Stimulated activated CD4-positive, alpha-beta T cell treated with anti-CD3 and anti-CD28 coated beads, TNF-alpha, amount 100 ng/mL, for 48 hours (primary cell): ENCODE results near the gene RPGRIP1.
"Not testable (repeated sequence)": the region's sequence is repeated elsewhere in the genome, so short reads cannot be mapped to it uniquely, and the experiment has no call there.

Experiments
- DNase-seq, 3 donors: peaks; one replicate each; pipeline ENCODE4 v3.0.0-alpha.2; 2020; ENCODE audit warnings: low read depth in 3 of 3

The RPGRIP1 gene

GRCh38 chr14:21279783-21280182, at the start of gene RPGRIP1:
Gene RPGRIP1 (plus strand): TSS chr14:21280083. CDS start chr14:21287977, 7,894 bp downstream.
- DNase-seq = no peak

DNA sequence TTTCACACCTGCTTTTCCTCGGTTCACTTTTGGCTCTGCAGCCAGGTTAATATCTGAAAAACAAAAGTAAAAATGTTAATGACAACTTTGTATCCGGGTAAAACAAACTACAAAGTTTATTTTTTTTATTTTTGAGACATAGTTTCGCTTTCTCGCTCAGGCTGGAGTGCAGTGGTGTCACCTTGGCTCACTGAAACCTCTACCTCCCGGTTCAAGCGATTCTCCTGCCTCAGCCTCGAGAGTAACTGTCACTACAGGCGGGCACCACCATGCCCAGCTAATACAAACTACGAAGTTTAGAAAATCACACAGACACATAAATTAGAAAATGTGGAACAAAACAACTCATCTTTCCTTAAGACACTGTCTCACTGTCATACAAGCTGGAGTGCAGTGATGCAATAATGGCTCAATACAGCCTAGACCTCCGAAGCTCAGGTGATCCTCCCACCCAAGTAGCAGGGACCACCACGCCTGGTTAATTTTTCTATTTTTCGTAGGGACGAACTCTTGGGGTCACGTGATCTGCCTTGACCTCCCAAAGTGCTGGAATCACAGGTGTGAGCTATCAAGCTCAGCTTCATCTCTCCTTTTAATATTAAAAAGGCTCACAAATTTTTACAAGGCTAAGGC, 48.7 kb upstream of the RPGRIP1 start:
- DNase-seq = no peak

DNA sequence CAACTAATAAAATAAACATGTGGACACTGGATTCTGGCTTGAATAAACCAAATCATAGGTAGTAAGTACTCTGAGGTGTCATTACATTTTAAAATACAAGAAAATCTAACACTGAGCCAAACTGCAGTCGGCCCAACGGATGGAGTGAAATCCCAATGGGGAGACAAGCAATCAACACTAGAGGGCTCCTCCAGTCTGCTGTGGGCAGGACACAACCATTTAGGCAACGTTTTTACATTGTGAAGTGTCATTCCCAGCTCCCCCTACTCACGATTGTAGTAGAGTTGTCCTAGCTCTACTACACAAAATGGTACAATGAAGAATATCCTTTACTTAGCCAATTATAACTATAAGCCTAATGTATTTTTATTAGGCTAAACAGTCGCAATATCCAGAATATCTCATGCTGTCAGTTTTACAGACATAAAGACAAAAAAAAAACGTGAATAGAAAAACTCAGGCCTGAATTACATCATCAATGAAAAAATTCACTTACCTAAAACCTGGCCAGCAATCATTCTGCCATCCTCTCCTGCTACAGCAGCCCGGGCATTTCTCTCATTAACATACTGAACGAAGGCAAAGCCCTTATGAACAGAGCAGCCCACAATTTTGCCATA, 46.3 kb upstream of the RPGRIP1 start:
- no peak for DNase-seq

DNA sequence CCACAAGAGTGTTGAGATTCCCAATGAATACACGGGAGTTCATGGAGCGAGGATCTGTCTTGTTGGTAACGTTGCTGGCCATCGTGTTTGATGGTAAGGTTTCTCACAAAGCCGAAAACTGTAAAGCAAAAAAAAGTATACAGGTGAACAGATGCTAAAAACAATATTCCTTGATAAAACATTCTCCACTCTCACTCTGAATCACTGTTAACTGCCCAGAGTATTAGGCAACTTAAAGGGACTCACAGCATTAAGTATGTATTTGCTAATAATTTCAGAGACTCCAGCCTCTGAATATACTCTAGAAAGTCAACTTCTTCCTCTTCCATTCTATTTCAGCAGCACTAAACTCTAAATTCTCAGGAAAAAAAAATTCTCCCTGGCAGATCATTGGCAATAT, 45.8 kb upstream of the RPGRIP1 start:
- DNase-seq = no peak

DNA sequence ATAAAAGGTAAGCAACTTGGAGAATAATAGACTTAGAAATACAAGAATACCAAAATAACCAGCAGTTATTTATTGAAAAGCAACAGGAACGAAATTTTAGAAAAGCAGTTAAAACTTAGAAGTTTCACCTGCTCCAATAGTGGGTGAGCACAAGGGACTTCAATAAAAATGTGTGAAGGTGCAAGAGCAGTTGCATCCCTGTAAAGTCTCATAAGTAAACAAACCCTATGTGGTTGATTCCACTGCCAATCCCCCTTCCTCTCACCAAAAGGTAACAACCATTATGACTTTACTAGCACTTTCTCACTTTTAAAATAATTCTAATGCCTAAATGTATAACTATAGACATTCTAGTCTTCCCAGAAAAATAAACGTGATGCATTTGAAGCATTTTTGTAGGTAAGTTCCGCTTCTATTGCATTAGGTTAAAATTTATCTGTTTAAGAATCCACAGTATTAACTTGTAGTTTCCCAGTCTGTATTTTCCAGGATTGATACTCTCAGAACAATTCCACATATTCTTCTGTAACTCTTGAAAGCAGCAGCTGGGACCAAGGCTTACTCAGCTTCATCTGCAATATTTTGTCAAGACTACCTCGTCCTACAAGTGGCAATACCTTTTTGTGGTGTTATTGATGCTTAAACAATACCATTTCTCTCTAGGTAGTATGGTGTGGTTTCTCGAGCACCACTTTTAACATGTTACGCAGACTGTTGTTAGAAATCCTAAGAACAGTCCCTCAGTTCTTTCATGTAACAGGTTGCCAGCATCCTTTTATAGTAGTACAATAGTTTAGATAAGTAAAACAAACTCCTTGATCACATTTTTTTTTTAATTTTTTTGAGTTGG, 42.7 kb upstream of the RPGRIP1 start:
- no peak for DNase-seq

DNA sequence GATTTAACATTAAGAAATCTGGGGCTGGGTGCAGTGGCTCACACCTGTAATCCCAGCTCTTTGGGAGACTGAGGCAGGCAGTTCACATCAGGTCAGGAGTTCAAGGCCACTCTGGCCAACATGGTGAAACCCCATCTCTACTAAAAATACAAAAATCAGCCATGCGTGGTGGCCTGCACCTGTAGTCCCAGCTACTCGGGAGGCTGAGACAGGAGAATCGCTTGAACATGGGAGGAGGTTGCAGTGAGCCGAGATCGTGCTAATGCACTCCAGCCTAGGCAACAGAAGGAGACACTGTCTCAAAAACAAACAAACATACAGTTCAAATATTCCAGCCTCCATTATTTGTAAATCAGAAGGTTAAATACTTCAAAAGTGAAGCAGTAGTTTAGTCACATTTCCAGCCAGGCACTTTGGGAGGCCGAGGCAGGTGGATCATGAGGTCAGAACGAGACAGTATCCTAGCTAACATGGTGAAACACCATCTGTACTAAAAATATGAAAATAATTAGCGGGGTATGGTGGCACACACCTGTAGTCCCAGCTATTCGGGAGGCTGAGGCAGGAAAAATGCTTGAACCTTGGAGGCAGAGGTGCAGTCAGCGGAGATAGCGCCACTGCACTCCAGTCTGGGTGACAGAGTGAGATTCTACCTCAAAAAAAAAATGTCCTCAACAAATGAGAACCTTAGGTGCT, 40.9 kb upstream of the RPGRIP1 start:
- DNase-seq = no peak

GRCh38 chr14:21240417-21240816, 39.5 kb upstream of the RPGRIP1 start:
- DNase-seq = no peak

DNA sequence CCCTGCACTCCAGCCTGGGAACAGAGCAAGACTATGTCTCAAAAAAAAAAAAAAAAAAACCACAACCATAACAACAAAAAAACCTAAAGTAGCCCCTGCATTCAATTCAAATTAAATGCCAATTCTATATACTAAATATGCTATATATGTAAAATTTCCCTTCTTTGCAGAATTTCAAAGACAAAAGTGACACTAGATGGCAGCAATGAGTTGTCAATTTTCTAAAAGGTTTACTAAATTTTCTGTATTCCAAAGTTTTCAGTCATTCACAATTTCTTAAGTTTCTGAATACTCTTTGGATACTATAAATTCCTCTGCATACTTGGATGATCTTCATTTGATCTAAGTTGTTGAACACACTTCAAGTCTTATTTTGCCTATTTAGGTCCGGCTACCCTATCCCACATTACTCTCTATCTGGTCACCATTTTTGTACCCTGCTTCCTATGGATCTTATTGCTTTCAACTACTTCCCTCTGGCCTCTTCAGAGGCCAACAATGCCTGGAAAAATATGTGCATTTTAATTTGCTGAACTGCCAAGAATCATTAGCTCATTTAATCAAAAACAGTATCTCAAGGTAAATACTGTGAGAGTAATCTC, 38.6 kb upstream of the RPGRIP1 start:
- no peak for DNase-seq

- DNase-seq = no peak
These were observed 35.3 kb upstream of the RPGRIP1 start for GRCh38 chr14:21244544-21244943.

DNA sequence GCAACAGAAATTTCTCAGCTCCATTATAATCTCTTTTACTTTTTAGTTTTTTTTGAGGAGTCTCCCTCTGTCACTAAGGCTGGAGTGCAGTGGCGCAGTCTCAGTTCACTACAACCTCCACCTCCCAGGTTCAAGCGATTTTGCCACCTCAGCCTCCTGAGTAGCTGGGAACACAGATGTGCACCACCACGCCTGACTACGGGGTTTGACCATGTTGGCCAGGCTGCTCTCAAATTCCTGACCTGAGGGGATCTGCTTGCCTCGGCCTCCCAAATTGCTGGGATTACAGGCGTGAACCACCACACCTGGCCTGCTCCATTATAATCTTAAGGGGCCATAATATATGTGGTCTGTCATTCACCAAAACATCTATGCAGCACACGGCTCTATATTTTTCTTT, 34.1 kb upstream of the RPGRIP1 start:
- no peak for DNase-seq

GRCh38 chr14:21248338-21248737, 31.5 kb upstream of the RPGRIP1 start:
- DNase-seq = no peak

GRCh38 chr14:21248739-21249411, 31.0 kb upstream of the RPGRIP1 start:
- DNase-seq = no peak

- DNase-seq = no peak
These were observed 28.7 kb upstream of the RPGRIP1 start for GRCh38 chr14:21251215-21251614.

- DNase-seq = no peak
These were observed 27.7 kb upstream of the RPGRIP1 start for GRCh38 chr14:21252149-21252548.

DNA sequence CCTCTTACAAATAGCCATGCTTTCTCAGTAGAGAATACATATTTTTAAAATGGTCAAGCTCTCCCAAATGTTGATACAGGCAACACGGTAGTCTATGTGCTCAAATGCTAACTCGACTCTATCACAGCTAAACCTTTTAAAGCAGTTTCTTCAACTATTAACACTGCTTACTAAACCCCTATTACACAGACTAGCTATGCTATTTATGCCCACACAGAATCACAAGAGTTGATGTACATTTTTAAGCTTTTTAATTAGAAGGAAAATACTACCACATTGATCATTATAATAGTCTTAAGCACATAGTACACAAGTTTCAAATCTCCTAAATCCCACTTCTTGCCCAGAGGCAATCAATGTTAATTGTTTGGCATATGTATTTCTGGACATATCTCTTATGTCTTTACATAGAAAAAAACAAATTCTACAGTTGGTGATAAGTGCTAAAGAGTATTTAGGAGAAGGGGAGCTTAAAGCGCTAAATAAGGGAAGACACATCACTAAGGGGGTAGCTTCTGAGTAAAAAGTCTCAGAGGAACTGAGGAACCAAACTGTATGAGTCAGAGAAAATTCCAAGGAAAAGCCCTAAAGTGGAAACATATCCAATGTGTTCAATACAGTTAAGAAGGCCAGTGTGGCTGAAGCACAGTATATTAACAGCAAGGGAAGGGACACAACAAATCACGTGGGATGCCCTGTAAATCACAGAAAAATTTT, 24.3 kb upstream of the RPGRIP1 start:
- no peak for DNase-seq

- DNase-seq = not testable (repeated sequence)
These were observed 23.8 kb upstream of the RPGRIP1 start for GRCh38 chr14:21256102-21256447.

DNA sequence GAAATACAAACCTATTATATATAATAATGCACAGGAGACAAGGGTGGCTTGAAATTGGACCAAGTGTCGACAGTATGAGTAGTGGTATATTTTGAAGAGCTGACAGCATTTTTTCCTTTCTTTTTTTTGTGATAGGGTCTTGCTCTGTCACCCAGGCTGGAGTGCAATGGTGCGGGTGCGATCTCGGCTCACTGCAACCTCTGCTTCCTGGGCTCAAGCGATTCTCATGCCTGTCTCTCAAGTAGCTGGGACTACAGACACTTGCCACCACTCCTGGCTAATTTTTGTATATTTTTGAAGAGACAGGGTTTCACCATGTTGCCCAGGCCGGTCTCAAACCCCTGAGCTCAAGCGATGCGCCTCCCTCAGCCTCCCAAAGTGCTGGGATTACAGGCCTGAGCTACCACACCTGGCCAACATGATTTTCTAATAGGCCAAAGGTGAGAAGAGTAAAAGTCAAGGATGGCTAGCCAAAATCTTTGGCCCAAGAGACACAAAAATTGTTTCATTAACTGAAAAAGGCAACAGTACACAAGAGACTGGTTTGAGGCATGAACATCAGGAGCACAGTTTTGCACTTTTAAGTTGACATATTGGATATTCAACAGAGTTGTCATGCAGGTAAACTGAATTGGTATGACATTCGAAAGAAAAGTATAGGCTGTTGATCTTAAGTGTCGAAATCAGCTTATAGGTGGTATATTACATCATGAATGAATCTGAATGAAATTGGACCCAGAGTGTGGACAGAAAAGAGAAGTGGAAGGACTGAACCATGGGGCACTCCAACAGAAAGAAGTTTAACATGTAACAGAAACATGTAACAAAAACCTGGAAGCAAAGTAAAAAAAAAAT, 23.1 kb upstream of the RPGRIP1 start:
- DNase-seq = no peak

- DNase-seq = no peak
These were observed 22.4 kb upstream of the RPGRIP1 start for GRCh38 chr14:21257394-21257909.
